SK-N-SH (cell line): Measurements from ENCODE around the gene SENP3. TPM values are rescaled to one million over a fixed set of nuclear protein-coding genes. Genes with fewer than 3 reads are reported as not detected.

Experiments used
- CTCF ChIA-PET: fragments of 300-600, 350-600 bp; formaldehyde crosslinking; extraction: SDS; loops from one replicate; lab custom pipeline; 2021; lab: Yijun Ruan, JAX
- POLR2A ChIA-PET: fragments of 350-600 bp; sonication (Branson Sonifier 250); formaldehyde crosslinking; extraction: SDS; loops from one replicate; lab custom pipeline; 2020; ENCODE audit warnings: antibody characterized with exemption, inconsistent platforms; lab: Yijun Ruan, JAX
- DNase-seq: peaks from one replicate; pipeline ENCODE4 v3.0.0; 2012
- H2AFZ ChIP-seq: fragments of 200-600 bp; sonication (generic); 2 replicates; pipeline ENCODE4 v1.8.1; 2016; ENCODE audit warnings: antibody characterized with exemption, mild to moderate bottlenecking, low read depth
- H3F3A ChIP-seq: fragments of 200-600 bp; sonication (generic); replicated peaks from 2 replicates; pipeline ENCODE3; 2016; ENCODE audit warnings: antibody characterized with exemption, mild to moderate bottlenecking; ENCODE audit not compliant: insufficient read depth
- H3K27ac ChIP-seq, 2 experiments: fragments of 200-500 bp in 1 of 2; fragments of 200-600 bp in 1 of 2; sonication (Bioruptor generic) in 1 of 2; sonication (generic), shearing (Covaris generic) in 1 of 2; 2 replicates each; pipeline versions ENCODE4 v1.5.1 to v1.6.1; 2014 to 2016; ENCODE audit warnings: low read depth in 2 of 2, inconsistent platforms in 1 of 2, low read length in 1 of 2, mild to moderate bottlenecking in 1 of 2, mixed read lengths in 1 of 2
- H3K27me3 ChIP-seq: fragments of 200-600 bp; sonication (generic), shearing (Covaris generic); 2 replicates; pipeline ENCODE4 v1.6.1; 2016; ENCODE audit warnings: mixed run types; ENCODE audit not compliant: insufficient read depth
- H3K36me3 ChIP-seq, 2 experiments: fragments of 200-500 bp in 1 of 2; fragments of 200-600 bp in 1 of 2; sonication (Bioruptor generic) in 1 of 2; sonication (generic) in 1 of 2; replicated peaks in 1 of 2; 2 replicates each; pipeline versions ENCODE3 to v1.5.1; 2014 to 2016; ENCODE audit warnings: low read length in 1 of 2, mild to moderate bottlenecking in 1 of 2; ENCODE audit not compliant: insufficient read depth in 2 of 2, control insufficient read depth in 1 of 2
- H3K4me1 ChIP-seq, 2 experiments: fragments of 200-500 bp in 1 of 2; fragments of 200-600 bp in 1 of 2; sonication (Bioruptor generic) in 1 of 2; sonication (generic), shearing (Covaris generic) in 1 of 2; 2 replicates each; pipeline versions ENCODE4 v1.5.1 to v1.6.1; 2014 to 2016; ENCODE audit warnings: low read depth in 1 of 2, low read length in 1 of 2, mixed run types in 1 of 2; ENCODE audit not compliant: insufficient read depth in 2 of 2, control insufficient read depth in 1 of 2
- H3K4me2 ChIP-seq: fragments of 200-600 bp; sonication (generic), shearing (Covaris generic); 2 replicates; pipeline ENCODE4 v1.6.1; 2017; ENCODE audit warnings: mixed run types
- H3K4me3 ChIP-seq, 2 experiments: fragments of 200-500 bp in 1 of 2; fragments of 200-600 bp in 1 of 2; sonication (Bioruptor generic) in 1 of 2; sonication (generic), shearing (Covaris generic) in 1 of 2; 2 replicates each; pipeline versions ENCODE4 v1.5.1 to v1.8.1; 2014 to 2016; ENCODE audit warnings: low read depth in 2 of 2, inconsistent platforms in 1 of 2, low read length in 1 of 2, mild to moderate bottlenecking in 1 of 2, mixed read lengths in 1 of 2, moderate library complexity in 1 of 2
- H3K79me2 ChIP-seq: fragments of 200-600 bp; sonication (generic); 2 replicates; pipeline ENCODE4 v1.8.1; 2017; ENCODE audit warnings: mild to moderate bottlenecking; ENCODE audit not compliant: insufficient read depth
- H3K9ac ChIP-seq: fragments of 200-600 bp; sonication (generic); 2 replicates; pipeline ENCODE4 v1.6.1; 2017; ENCODE audit warnings: mixed run types
- H3K9me2 ChIP-seq: fragments of 200-600 bp; sonication (generic); 2 replicates; pipeline ENCODE4 v1.6.1; 2017; ENCODE audit warnings: mixed run types
- H3K9me3 ChIP-seq: fragments of 200-600 bp; sonication (generic); 2 replicates; pipeline ENCODE4 v1.6.1; 2017; ENCODE audit warnings: mixed run types, mild to moderate bottlenecking, moderate library complexity
- H4K20me1 ChIP-seq: fragments of 200-600 bp; sonication (generic); 2 replicates; pipeline ENCODE4 v1.6.1; 2017; ENCODE audit warnings: mild to moderate bottlenecking, mixed run types; ENCODE audit not compliant: insufficient read depth
- CHD2 ChIP-seq: fragments of 150-350 bp; IDR thresholded peaks from 2 replicates; pipeline ENCODE4 v1.6.1; 2018; ENCODE audit warnings: low read length; ENCODE audit not compliant: partially characterized antibody
- MEF2A ChIP-seq: IDR thresholded peaks from 2 replicates; pipeline ENCODE4 v1.4.0; 2012; ENCODE audit warnings: low read depth, borderline replicate concordance
- NFIC ChIP-seq: IDR thresholded peaks from 2 replicates; pipeline ENCODE4 v1.4.0; 2012; ENCODE audit warnings: borderline replicate concordance
- RFX5 ChIP-seq: IDR thresholded peaks from 2 replicates; pipeline ENCODE4 v1.6.1; 2012; ENCODE audit warnings: mild to moderate bottlenecking, improper control_type of control experiment, low read length
- TAF1 ChIP-seq: IDR thresholded peaks from 2 replicates; pipeline ENCODE4 v1.6.1; 2012; ENCODE audit warnings: low read depth, mild to moderate bottlenecking, low read length, moderate library complexity, borderline replicate concordance
- TCF12 ChIP-seq: IDR thresholded peaks from 2 replicates; pipeline ENCODE4 v1.4.0; 2012
- WGBS: methylation state at CpG from one replicate; pipeline ENCODE4 v1.1.6; 2017; ENCODE audit warnings: low lambda C conversion rate; 5-methylcytosine and 5-hydroxymethylcytosine counted together
- polyA plus RNA-seq, 3 experiments: library from polyadenylated mRNA; depleted of rRNA; stranded (reverse); fragments of >200 nt; gene quantifications; 2 replicates each; pipeline ENCODE4 v1.2.3, GENCODE V29; 2012
- TF ChIP-seq, protein P1 (sequence below): IDR thresholded peaks from 2 replicates; pipeline ENCODE4; 2012
- TF ChIP-seq, protein P2 (sequence below): IDR thresholded peaks from 2 replicates; pipeline ENCODE4 v1.4.0; 2012; ENCODE audit warnings: low read depth
- TF ChIP-seq, protein P3 (sequence below): fragments of 150-350 bp; IDR thresholded peaks from 2 replicates; pipeline ENCODE4 v1.6.1; 2017; ENCODE audit warnings: antibody characterized with exemption, low read length, low read depth, borderline replicate concordance

SENP3 gene
- polyA plus RNA-seq, 1 of the 3 experiments (the other 2 are of a cell fraction), result 80.8 TPM

DNA sequence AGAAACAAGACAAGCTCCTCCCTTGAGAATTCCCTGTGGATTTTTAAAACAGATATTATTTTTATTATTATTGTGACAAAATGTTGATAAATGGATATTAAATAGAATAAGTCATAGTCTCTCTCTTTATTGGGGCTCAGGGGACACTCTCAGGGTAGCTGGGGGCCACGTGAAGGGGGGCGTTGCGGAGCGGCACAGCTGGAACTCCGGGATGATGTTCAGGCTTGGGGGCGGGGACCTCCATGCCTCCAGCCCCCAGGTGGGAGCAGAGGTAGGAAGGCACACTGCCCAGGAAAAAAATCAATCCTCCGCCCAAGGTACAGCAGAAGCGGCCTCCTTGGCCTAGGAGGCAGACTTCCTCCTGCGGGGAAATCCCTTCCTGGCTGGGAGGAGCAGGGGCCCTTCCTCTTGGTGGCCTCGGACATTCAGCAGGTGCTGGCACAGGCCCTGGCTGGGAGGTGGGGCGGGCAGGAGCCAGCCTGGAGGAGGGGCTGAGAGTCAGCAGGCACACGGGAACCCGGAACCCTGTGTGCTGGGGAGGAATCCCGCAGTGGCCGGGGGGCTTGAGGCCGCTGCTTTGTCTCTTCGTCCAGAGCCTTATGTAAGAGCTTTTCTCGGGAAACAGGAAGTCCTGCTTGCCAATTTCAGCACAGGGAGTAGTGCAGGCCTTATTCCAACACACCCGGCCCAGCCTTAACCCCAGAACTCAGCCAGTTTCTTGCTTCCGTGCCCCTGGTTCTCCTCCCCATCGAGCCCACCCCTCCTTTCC lies 3.8 kb upstream of the SENP3 start:
- Histone ChIP-seq H2AFZ (peak overlapping the region; percentile 56; the same call in 1 of the 2 replicates), H3K4me2 (peak overlapping the region; percentile 58), H3K9ac (peak overlapping the region; percentile 49; the same call in 1 of the 2 replicates), H3K9me2 (no peaks in the 10 kb centered on the region), H3K36me3 (peaks cover 0 to 4% of the 10 kb centered on the region in 2 experiments), H3K9me3 (no peaks in the 10 kb centered on the region), H3F3A (peaks cover 8% of the 10 kb centered on the region), H3K4me1 (peaks cover 15 to 43% of the 10 kb centered on the region in 2 experiments), H3K79me2 (peaks cover 12% of the 10 kb centered on the region), H4K20me1 (no peaks in the 10 kb centered on the region), H3K27me3 (no peaks in the 10 kb centered on the region), H3K27ac (peak overlapping the region; percentile 36 to 68; a peak in 3 of 4 replicates), H3K4me3 (no peak overlapping the region)
- POLR2A ChIA-PET, result interaction anchor here (1.0 to 1.2 kb wide), 4 partner anchors 16 to 299 kb away, joined by 3 read pairs; partner anchors contain the start of gene NAA38
- WGBS, result 65% methylated on average over 16 of the region's 21 CpGs
- CTCF ChIA-PET, result interaction anchor here (0.8 to 10.7 kb wide), 7 partner anchors 9 to 202 kb away, joined by 3 to 236 read pairs (median 4); partner anchors contain the start of gene TNFSF12
- DNase-seq, result peak; percentile 82
- TF ChIP-seq, protein P1, sequence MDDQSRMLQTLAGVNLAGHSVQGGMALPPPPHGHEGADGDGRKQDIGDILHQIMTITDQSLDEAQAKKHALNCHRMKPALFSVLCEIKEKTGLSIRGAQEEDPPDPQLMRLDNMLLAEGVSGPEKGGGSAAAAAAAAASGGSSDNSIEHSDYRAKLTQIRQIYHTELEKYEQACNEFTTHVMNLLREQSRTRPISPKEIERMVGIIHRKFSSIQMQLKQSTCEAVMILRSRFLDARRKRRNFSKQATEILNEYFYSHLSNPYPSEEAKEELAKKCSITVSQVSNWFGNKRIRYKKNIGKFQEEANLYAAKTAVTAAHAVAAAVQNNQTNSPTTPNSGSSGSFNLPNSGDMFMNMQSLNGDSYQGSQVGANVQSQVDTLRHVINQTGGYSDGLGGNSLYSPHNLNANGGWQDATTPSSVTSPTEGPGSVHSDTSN, result no peak
- no peak for TF ChIP-seq MEF2A
- TF ChIP-seq, protein P2, sequence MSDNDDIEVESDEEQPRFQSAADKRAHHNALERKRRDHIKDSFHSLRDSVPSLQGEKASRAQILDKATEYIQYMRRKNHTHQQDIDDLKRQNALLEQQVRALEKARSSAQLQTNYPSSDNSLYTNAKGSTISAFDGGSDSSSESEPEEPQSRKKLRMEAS, result no peak
- TF ChIP-seq CHD2, result peak; percentile 7

DNA sequence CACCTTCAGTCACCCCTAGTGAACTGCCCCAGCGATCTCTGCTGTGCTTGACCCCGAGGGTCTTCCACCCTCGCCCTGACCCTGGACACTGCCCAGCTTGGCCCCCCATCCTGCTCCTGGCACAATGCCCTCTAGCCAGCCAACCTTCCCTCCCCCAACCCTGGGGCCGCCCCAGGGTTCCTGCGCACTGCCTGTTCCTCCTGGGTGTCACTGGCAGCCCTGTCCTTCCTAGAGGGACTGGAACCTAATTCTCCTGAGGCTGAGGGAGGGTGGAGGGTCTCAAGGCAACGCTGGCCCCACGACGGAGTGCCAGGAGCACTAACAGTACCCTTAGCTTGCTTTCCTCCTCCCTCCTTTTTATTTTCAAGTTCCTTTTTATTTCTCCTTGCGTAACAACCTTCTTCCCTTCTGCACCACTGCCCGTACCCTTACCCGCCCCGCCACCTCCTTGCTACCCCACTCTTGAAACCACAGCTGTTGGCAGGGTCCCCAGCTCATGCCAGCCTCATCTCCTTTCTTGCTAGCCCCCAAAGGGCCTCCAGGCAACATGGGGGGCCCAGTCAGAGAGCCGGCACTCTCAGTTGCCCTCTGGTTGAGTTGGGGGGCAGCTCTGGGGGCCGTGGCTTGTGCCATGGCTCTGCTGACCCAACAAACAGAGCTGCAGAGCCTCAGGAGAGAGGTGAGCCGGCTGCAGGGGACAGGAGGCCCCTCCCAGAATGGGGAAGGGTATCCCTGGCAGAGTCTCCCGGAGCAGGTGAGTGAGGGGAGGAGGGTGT lies 3.0 kb upstream of the SENP3 start, which contains the start of gene TNFSF13:
TNFSF13 (plus strand) TSS at position 207 of the 776 bp plus-strand sequence; CDS start at position 497, 290 bp downstream.
- CTCF ChIA-PET, result interaction anchor here (1.2 to 10.7 kb wide), 4 partner anchors 10 to 203 kb away, joined by 3 to 236 read pairs (median 8); partner anchors contain the start of gene TNFSF12
- H3K4me3 ChIP-seq, result no peak within 1 kb of the TSS
- H3K27me3 ChIP-seq, result no peaks in the 10 kb centered on the region
- 82% methylated on average over 16 of the region's 16 CpGs for WGBS
- H3F3A ChIP-seq, result peaks cover 8% of the 10 kb centered on the region
- peaks cover 20% of the 10 kb centered on the region for H3K79me2 ChIP-seq
- H3K36me3 ChIP-seq, result peaks cover 0 to 3% of the 10 kb centered on the region in 2 experiments
- DNase-seq, result peak; percentile 49
- H3K27ac ChIP-seq, result peak within 1 kb of the TSS; percentile 36 to 68; a peak in 3 of 4 replicates
- no peak for TF ChIP-seq RFX5
- no peak for TF ChIP-seq NFIC
- no peak for TF ChIP-seq TCF12
- TF ChIP-seq, protein P3, sequence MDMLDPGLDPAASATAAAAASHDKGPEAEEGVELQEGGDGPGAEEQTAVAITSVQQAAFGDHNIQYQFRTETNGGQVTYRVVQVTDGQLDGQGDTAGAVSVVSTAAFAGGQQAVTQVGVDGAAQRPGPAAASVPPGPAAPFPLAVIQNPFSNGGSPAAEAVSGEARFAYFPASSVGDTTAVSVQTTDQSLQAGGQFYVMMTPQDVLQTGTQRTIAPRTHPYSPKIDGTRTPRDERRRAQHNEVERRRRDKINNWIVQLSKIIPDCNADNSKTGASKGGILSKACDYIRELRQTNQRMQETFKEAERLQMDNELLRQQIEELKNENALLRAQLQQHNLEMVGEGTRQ, result no peak
- peak; percentile 4 for TF ChIP-seq CHD2
- no peak for TF ChIP-seq TAF1
- no peaks in the 10 kb centered on the region for H3K9me3 ChIP-seq
- peaks cover 17 to 51% of the 10 kb centered on the region in 2 experiments for H3K4me1 ChIP-seq
- POLR2A ChIA-PET, result interaction anchor here (1.1 kb wide), 2 partner anchors 15 to 43 kb away, joined by 3 read pairs; no protein-coding TSS in a partner anchor
- peak within 1 kb of the TSS; percentile 58 for H3K4me2 ChIP-seq
- H3K9me2 ChIP-seq, result no peaks in the 10 kb centered on the region
- no peaks in the 10 kb centered on the region for H4K20me1 ChIP-seq
- peak within 1 kb of the TSS; percentile 49; the same call in 1 of the 2 replicates for H3K9ac ChIP-seq
- H2AFZ ChIP-seq, result peak within 1 kb of the TSS; percentile 56; the same call in 1 of the 2 replicates
